Karpas-422 (cell line): ENCODE data around the gene NOL4L. TPM values are rescaled to one million over a fixed set of nuclear protein-coding genes. Genes with fewer than 3 reads are reported as not detected.
A peak's percentile ranks its signal among the peaks of the same experiment; 100 is the strongest.

Experiments
- DNase-seq: peaks from one replicate; pipeline ENCODE4 v3.0.0-alpha.2; 2015
- H2AFZ ChIP-seq: fragments of 200-600 bp; sonication (generic); 2 replicates; pipeline ENCODE4 v1.6.1; 2014; ENCODE audit warnings: antibody characterized with exemption, low read length, mixed read lengths
- H3K27ac ChIP-seq: fragments of 200-600 bp; sonication (generic); 2 replicates; pipeline ENCODE4 v1.5.1; 2014; ENCODE audit warnings: mild to moderate bottlenecking, low read length, moderate library complexity
- H3K27me3 ChIP-seq: fragments of 200-600 bp; sonication (generic); 2 replicates; pipeline ENCODE4 v1.6.1; 2014; ENCODE audit warnings: low read length, mixed read lengths
- H3K36me3 ChIP-seq: fragments of 200-600 bp; sonication (generic); 2 replicates; pipeline ENCODE4 v1.6.1; 2014; ENCODE audit warnings: low read length, mixed read lengths; ENCODE audit not compliant: insufficient read depth
- H3K4me1 ChIP-seq: fragments of 200-600 bp; sonication (generic); 2 replicates; pipeline ENCODE4 v1.6.1; 2014; ENCODE audit warnings: mild to moderate bottlenecking, low read length, mixed read lengths
- H3K4me2 ChIP-seq: fragments of 200-600 bp; sonication (generic); 2 replicates; pipeline ENCODE4 v1.6.1; 2014; ENCODE audit warnings: low read length, low read depth, mild to moderate bottlenecking; ENCODE audit not compliant: poor library complexity, severe bottlenecking
- H3K4me3 ChIP-seq: fragments of 200-600 bp; sonication (generic); 2 replicates; pipeline ENCODE4 v1.5.1; 2014; ENCODE audit warnings: mild to moderate bottlenecking, antibody characterized with exemption, low read length, mixed read lengths
- H3K79me2 ChIP-seq: fragments of 200-600 bp; sonication (generic); 2 replicates; pipeline ENCODE4 v1.6.1; 2014; ENCODE audit warnings: mild to moderate bottlenecking, low read length, mixed read lengths
- H3K9ac ChIP-seq: fragments of 200-600 bp; sonication (generic); 2 replicates; pipeline ENCODE4 v1.6.0; 2014; ENCODE audit warnings: low read length
- H3K9me2 ChIP-seq: fragments of 200-600 bp; sonication (generic), shearing (Covaris generic); replicated peaks from 2 replicates; pipeline ENCODE4 v1.6.0; 2014; ENCODE audit warnings: mild to moderate bottlenecking, low read length, moderate library complexity; ENCODE audit not compliant: insufficient read depth
- H3K9me3 ChIP-seq: fragments of 300-700, 200-600 bp; sonication (generic); 2 replicates; pipeline ENCODE4 v1.6.1; 2014; ENCODE audit warnings: low read length, mixed read lengths
- H4K20me1 ChIP-seq: fragments of 200-600 bp; sonication (generic); 2 replicates; pipeline ENCODE4 v1.6.1; 2014; ENCODE audit warnings: mild to moderate bottlenecking, antibody characterized with exemption, low read length, low read depth; ENCODE audit not compliant: insufficient read depth
- total RNA-seq: library from RNA; depleted of rRNA; stranded (reverse); fragments of >200 nt; shearing (Covaris generic); gene quantifications from 2 replicates; pipeline ENCODE4 v1.2.3, GENCODE V29; 2014; ENCODE audit warnings: low replicate concordance

Gene NOL4L
- total RNA-seq, 1 experiment from 2014 or later: 1.5 TPM

- Histone ChIP-seq H3K4me1 (peaks cover 7% of the 10 kb centered on the region; the same call in 1 of the 2 replicates), H3K9me3 (no peaks in the 10 kb centered on the region), H3K79me2 (no peaks in the 10 kb centered on the region), H3K4me3 (peak overlapping the region; percentile 59; the same call in 1 of the 2 replicates), H3K27ac (no peak overlapping the region), H3K36me3 (no peaks in the 10 kb centered on the region), H3K27me3 (no peaks in the 10 kb centered on the region), H3K9ac (no peak overlapping the region), H4K20me1 (no peaks in the 10 kb centered on the region), H3K9me2 (no peaks in the 10 kb centered on the region), H3K4me2 (peak overlapping the region; percentile 55), H2AFZ (no peak overlapping the region)
- no peak for DNase-seq
Observed at GRCh38 chr20:32457479-32457986, 127.6 kb downstream of the NOL4L start.

GRCh38 chr20:32456869-32457478, 128.2 kb downstream of the NOL4L start:
- no peaks in the 10 kb centered on the region for H3K36me3 ChIP-seq
- H3K4me2 ChIP-seq: peak overlapping the region; percentile 55
- H3K27ac ChIP-seq: no peak overlapping the region
- peak; percentile 74 for DNase-seq
- H3K9me3 ChIP-seq: no peaks in the 10 kb centered on the region
- no peaks in the 10 kb centered on the region for H3K9me2 ChIP-seq
- H2AFZ ChIP-seq: peak overlapping the region; percentile 14; the same call in 1 of the 2 replicates
- H4K20me1 ChIP-seq: no peaks in the 10 kb centered on the region
- no peaks in the 10 kb centered on the region for H3K27me3 ChIP-seq
- H3K4me1 ChIP-seq: peaks cover 7% of the 10 kb centered on the region; the same call in 1 of the 2 replicates
- H3K79me2 ChIP-seq: no peaks in the 10 kb centered on the region
- peak overlapping the region; percentile 36 for H3K9ac ChIP-seq
- peak overlapping the region; percentile 59; the same call in 1 of the 2 replicates for H3K4me3 ChIP-seq

GRCh38 chr20:32455901-32456701, 129.0 kb downstream of the NOL4L start:
- no peaks in the 10 kb centered on the region for H3K9me3 ChIP-seq
- H3K27ac ChIP-seq: no peak overlapping the region
- no peaks in the 10 kb centered on the region for H3K79me2 ChIP-seq
- no peaks in the 10 kb centered on the region for H3K27me3 ChIP-seq
- no peak overlapping the region for H2AFZ ChIP-seq
- no peaks in the 10 kb centered on the region for H3K36me3 ChIP-seq
- no peaks in the 10 kb centered on the region for H4K20me1 ChIP-seq
- no peaks in the 10 kb centered on the region for H3K9me2 ChIP-seq
- peaks cover 7% of the 10 kb centered on the region; the same call in 1 of the 2 replicates for H3K4me1 ChIP-seq
- peak overlapping the region; percentile 36 for H3K9ac ChIP-seq
- H3K4me3 ChIP-seq: no peak overlapping the region
- H3K4me2 ChIP-seq: peak overlapping the region; percentile 55
- no peak for DNase-seq

GRCh38 chr20:32455171-32455900, 129.8 kb downstream of the NOL4L start:
- Histone ChIP-seq H3K4me2 (no peak overlapping the region), H3K27ac (no peak overlapping the region), H3K4me3 (no peak overlapping the region), H4K20me1 (no peaks in the 10 kb centered on the region), H3K9ac (no peak overlapping the region), H3K36me3 (no peaks in the 10 kb centered on the region), H3K9me2 (no peaks in the 10 kb centered on the region), H3K4me1 (peaks cover 9% of the 10 kb centered on the region), H3K27me3 (no peaks in the 10 kb centered on the region), H3K9me3 (no peaks in the 10 kb centered on the region), H2AFZ (no peak overlapping the region), H3K79me2 (no peaks in the 10 kb centered on the region)
- no peak for DNase-seq

- Histone ChIP-seq H3K9me2 (no peaks in the 10 kb centered on the region), H3K9ac (no peak overlapping the region), H3K27me3 (no peaks in the 10 kb centered on the region), H3K4me2 (no peak overlapping the region), H3K4me1 (peaks cover 18% of the 10 kb centered on the region), H4K20me1 (no peaks in the 10 kb centered on the region), H3K9me3 (no peaks in the 10 kb centered on the region), H3K79me2 (no peaks in the 10 kb centered on the region), H2AFZ (no peak overlapping the region), H3K27ac (no peak overlapping the region), H3K36me3 (no peaks in the 10 kb centered on the region), H3K4me3 (no peak overlapping the region)
- DNase-seq: no peak
Observed at GRCh38 chr20:32454164-32455145, 130.7 kb downstream of the NOL4L start.

GRCh38 chr20:32453467-32454163, 131.5 kb downstream of the NOL4L start:
- Histone ChIP-seq H3K9me3 (no peaks in the 10 kb centered on the region), H3K36me3 (no peaks in the 10 kb centered on the region), H3K27ac (no peak overlapping the region), H3K79me2 (no peaks in the 10 kb centered on the region), H4K20me1 (no peaks in the 10 kb centered on the region), H3K4me2 (no peak overlapping the region), H2AFZ (no peak overlapping the region), H3K9me2 (no peaks in the 10 kb centered on the region), H3K4me1 (peaks cover 25% of the 10 kb centered on the region), H3K27me3 (no peaks in the 10 kb centered on the region), H3K9ac (no peak overlapping the region), H3K4me3 (no peak overlapping the region)
- DNase-seq: no peak

GRCh38 chr20:32452776-32453466, 132.2 kb downstream of the NOL4L start:
- Histone ChIP-seq H3K4me3 (no peak overlapping the region), H3K79me2 (no peaks in the 10 kb centered on the region), H3K36me3 (no peaks in the 10 kb centered on the region), H3K9me3 (no peaks in the 10 kb centered on the region), H4K20me1 (no peaks in the 10 kb centered on the region), H2AFZ (no peak overlapping the region), H3K9me2 (no peaks in the 10 kb centered on the region), H3K4me2 (no peak overlapping the region), H3K27me3 (no peaks in the 10 kb centered on the region), H3K27ac (no peak overlapping the region), H3K9ac (no peak overlapping the region), H3K4me1 (peaks cover 25% of the 10 kb centered on the region)
- DNase-seq: no peak
